ENCODE results near the gene EIF3K. TPM values are rescaled to one million over a fixed set of nuclear protein-coding genes. Genes with fewer than 3 reads are reported as not detected.
A peak's percentile ranks its signal among the peaks of the same experiment; 100 is the strongest.

Gene EIF3K
- total RNA-seq, 1 donor from 2014 or later: 261 TPM

- Histone ChIP-seq H3K36me3 (no peaks in the 10 kb centered on the region), H3K27ac (no peak overlapping the region), H3K27me3 (no peaks in the 10 kb centered on the region), H3K4me3 (peak overlapping the region; percentile 94), H4K20me1 (ENCODE audit: low read depth) (peaks cover 58% of the 10 kb centered on the region), H3F3A (ENCODE audit: low read depth) (peaks cover 9% of the 10 kb centered on the region), H3K4me2 (peak overlapping the region; percentile 90), H2AFZ (replicated peaks) (no peak overlapping the region), H3K9ac (peak overlapping the region; percentile 83), H3K4me1 (peaks cover 34% of the 10 kb centered on the region), H3K9me3 (ENCODE audit: low read depth) (no peaks in the 10 kb centered on the region), H3K79me2 (ENCODE audit: low read depth) (peaks cover 63% of the 10 kb centered on the region)
- Mint-ChIP-seq H3K9me3 (no peaks in the 10 kb centered on the region), H3K27me3 (ENCODE audit: insufficient read depth, low read depth) (peaks cover 2% of the 10 kb centered on the region), H3K4me1 (peaks cover 33% of the 10 kb centered on the region), H3K4me3 (peak overlapping the region; percentile 95), H3K36me3 (peaks cover 5% of the 10 kb centered on the region), H3K27ac (peak overlapping the region; percentile 74)
- peak; percentile 40 for DNase-seq (ENCODE audit: low spot score)
- TF ChIP-seq, protein P1, sequence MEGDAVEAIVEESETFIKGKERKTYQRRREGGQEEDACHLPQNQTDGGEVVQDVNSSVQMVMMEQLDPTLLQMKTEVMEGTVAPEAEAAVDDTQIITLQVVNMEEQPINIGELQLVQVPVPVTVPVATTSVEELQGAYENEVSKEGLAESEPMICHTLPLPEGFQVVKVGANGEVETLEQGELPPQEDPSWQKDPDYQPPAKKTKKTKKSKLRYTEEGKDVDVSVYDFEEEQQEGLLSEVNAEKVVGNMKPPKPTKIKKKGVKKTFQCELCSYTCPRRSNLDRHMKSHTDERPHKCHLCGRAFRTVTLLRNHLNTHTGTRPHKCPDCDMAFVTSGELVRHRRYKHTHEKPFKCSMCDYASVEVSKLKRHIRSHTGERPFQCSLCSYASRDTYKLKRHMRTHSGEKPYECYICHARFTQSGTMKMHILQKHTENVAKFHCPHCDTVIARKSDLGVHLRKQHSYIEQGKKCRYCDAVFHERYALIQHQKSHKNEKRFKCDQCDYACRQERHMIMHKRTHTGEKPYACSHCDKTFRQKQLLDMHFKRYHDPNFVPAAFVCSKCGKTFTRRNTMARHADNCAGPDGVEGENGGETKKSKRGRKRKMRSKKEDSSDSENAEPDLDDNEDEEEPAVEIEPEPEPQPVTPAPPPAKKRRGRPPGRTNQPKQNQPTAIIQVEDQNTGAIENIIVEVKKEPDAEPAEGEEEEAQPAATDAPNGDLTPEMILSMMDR (IDR thresholded peaks at IDR 0.05): no peak
- no peak for TF ChIP-seq EZH2phosphoT487 (IDR thresholded peaks at IDR 0.05)
Observed at GRCh38 chr19:38648769-38649304, 29.8 kb downstream of the EIF3K start.

DNA sequence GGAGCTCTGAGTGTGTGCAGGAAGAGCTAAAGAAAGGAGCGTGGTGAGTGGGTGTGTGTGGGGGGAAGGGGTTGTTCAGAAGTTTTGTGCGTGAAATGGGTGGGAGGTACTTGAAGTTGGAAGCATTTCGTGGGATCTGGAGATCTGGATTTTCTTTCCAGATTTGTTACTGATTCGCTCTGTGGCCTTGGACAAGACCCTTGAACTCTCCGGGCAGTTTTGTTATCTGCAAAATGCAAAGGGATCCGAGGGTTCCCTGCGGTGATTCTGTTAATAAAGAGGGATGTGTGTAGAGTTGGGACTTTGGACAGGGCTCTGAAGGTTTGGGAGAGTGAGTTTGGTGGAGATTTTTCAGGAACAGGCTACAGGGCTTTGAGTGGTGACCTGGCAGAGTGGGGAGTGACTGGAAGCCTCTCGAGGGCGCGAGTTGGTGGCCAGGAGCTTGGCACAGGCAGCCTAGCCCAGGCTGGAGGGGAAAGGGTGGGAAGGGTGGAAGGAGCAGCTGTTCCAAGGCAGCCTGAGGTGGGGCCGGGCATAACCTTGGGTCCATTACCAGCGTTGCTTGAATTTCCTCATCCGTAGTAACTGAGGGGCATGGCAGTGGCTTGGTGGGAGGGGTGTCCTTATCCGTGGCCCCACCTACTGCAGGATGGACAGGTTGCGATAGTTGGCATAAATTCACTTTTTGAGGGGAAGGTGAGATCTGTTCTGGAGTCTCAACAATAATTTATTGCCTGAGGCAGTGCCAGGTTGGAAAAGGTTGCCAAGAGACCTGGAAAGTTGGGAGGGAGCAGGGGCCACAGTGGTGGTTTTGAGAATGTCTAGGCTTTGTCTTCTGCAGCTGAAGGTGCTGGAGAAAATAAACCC, 30.6 kb downstream of the EIF3K start:
- peaks cover 35% of the 10 kb centered on the region for H3K4me1 Mint-ChIP-seq
- peak overlapping the region; percentile 39 for H3K27ac Mint-ChIP-seq
- peaks cover 70% of the 10 kb centered on the region for H3K79me2 ChIP-seq (ENCODE audit: low read depth)
- H3K4me2 ChIP-seq: peak overlapping the region; percentile 90
- H3K9ac ChIP-seq: peak overlapping the region; percentile 83
- H3K36me3 Mint-ChIP-seq: peaks cover 5% of the 10 kb centered on the region
- no peaks in the 10 kb centered on the region for H3K27me3 ChIP-seq
- H3K9me3 ChIP-seq (ENCODE audit: low read depth): no peaks in the 10 kb centered on the region
- no peaks in the 10 kb centered on the region for H3K36me3 ChIP-seq
- no peak for DNase-seq (ENCODE audit: low spot score)
- H3K9me3 Mint-ChIP-seq: no peaks in the 10 kb centered on the region
- H3K27me3 Mint-ChIP-seq (ENCODE audit: insufficient read depth, low read depth): peaks cover 2% of the 10 kb centered on the region
- peaks cover 66% of the 10 kb centered on the region for H4K20me1 ChIP-seq (ENCODE audit: low read depth)
- no peak overlapping the region for H3K27ac ChIP-seq
- peak overlapping the region; percentile 95 for H3K4me3 Mint-ChIP-seq
- H3K4me1 ChIP-seq: peaks cover 36% of the 10 kb centered on the region
- H2AFZ ChIP-seq (replicated peaks): no peak overlapping the region
- TF ChIP-seq EZH2 (IDR thresholded peaks at IDR 0.05) (no peak), EZH2phosphoT487 (IDR thresholded peaks at IDR 0.05) (no peak)
- TF ChIP-seq, protein P1 (IDR thresholded peaks at IDR 0.05): no peak
- peak overlapping the region; percentile 94 for H3K4me3 ChIP-seq
- H3F3A ChIP-seq (ENCODE audit: low read depth): peaks cover 16% of the 10 kb centered on the region

DNA sequence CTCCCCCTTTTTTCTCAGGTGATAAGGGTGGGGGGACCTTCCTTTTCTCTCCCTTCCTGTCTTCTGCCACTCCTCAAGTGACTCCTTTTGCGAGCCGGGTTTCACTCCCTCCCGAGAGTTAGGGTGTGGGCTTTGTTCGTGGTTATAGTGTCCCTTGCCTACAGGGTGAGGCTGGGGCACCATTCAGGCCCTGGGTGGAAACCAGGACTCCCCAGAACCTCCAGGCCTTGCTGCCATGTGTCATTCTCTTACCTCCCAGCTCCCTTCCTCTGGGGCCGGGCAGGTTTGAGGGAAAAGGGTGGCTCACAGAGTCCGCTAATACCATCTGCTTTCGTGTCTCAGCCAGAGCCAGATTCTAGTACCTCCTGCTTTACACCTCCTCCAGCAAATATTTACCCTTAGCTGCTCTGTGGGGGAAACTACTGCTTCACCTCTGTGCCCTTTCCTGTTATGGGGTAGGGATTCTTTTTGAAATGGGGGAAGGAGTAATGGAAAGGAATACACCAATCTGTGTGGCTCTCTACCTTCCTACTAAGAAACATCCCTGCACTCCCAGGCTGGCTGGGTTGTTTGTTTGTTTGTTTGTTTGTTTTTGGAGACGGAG, 31.3 kb downstream of the EIF3K start:
- H4K20me1 ChIP-seq (ENCODE audit: low read depth): peaks cover 73% of the 10 kb centered on the region
- peaks cover 44% of the 10 kb centered on the region for H3K4me1 ChIP-seq
- peak overlapping the region; percentile 94 for H3K4me3 ChIP-seq
- Mint-ChIP-seq H3K36me3 (peaks cover 7% of the 10 kb centered on the region), H3K27ac (peak overlapping the region; percentile 50), H3K9me3 (no peaks in the 10 kb centered on the region), H3K27me3 (ENCODE audit: insufficient read depth, low read depth) (peaks cover 2% of the 10 kb centered on the region), H3K4me1 (peaks cover 42% of the 10 kb centered on the region), H3K4me3 (peak overlapping the region; percentile 95)
- H3F3A ChIP-seq (ENCODE audit: low read depth): peaks cover 21% of the 10 kb centered on the region
- no peak overlapping the region for H3K27ac ChIP-seq
- H3K4me2 ChIP-seq: peak overlapping the region; percentile 90
- peaks cover 77% of the 10 kb centered on the region for H3K79me2 ChIP-seq (ENCODE audit: low read depth)
- no peak overlapping the region for H2AFZ ChIP-seq (replicated peaks)
- TF ChIP-seq EZH2phosphoT487 (IDR thresholded peaks at IDR 0.05) (no peak), EZH2 (IDR thresholded peaks at IDR 0.05) (no peak)
- TF ChIP-seq, protein P1 (IDR thresholded peaks at IDR 0.05): no peak
- no peak overlapping the region for H3K9ac ChIP-seq
- no peaks in the 10 kb centered on the region for H3K9me3 ChIP-seq (ENCODE audit: low read depth)
- no peaks in the 10 kb centered on the region for H3K27me3 ChIP-seq
- no peak for DNase-seq (ENCODE audit: low spot score)
- no peaks in the 10 kb centered on the region for H3K36me3 ChIP-seq
